GM19240 (cell line): ENCODE measurements around the gene LST1.
"Not testable (repeated sequence)": the region's sequence is repeated elsewhere in the genome, so short reads cannot be mapped to it uniquely, and the experiment has no call there.

Experiments
- DNase-seq: peaks from one replicate; pipeline ENCODE4 v3.0.0; 2011; ENCODE audit warnings: low spot score; ENCODE audit not compliant: insufficient read length

LST1 gene

DNA sequence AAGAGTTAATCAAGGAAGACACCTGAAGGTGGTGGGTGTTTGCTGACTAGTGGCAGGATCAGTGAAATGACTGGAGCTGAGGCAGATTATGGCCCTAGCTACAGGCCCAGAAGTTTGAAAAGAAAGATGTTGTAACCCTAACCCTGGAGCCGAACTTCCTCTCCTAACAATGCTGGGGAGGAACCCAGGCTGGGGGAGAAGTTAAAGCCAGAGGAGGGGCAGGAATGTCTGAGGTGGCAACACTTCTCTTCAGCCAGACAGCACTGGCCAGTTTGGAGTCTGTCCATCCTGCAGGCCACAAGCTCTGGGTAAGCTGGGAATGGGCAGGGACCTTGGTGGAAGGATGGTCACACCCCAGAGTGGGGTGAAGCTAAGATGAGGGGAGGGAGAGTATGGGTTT lies at the start of gene LST1:
LST1 (plus strand) TSS at position 270 of the 400 bp plus-strand sequence. CDS start 1,023 bp downstream, outside the sequence.
- no peak for DNase-seq

DNA sequence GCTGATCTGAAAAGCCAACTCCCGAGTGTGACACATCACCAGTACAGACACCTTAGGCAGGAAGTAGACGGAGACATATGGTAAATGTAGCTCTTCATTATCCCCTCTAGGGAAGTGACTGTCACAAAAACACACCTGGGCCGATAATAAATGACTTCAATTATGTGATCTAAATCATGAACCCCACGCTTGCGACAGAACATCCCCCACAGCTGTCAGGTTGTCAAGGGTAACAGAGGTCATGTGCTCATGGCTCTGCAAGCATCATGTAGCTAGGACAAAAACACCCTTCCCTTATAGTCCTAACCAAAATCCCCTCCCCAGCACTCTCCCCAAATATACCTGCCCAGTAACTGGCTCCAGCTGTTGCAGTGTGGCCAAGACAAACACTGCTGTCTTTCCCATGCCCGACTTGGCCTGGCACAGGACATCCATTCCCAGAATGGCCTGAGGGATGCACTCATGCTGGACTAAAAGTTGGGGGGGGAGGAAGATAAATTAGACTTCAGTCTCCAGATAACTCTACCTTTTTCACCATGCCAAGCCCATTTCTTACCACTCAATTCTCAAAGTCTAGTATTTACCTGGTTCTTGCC lies 47.2 kb upstream of the LST1 start:
- DNase-seq = no peak

DNA sequence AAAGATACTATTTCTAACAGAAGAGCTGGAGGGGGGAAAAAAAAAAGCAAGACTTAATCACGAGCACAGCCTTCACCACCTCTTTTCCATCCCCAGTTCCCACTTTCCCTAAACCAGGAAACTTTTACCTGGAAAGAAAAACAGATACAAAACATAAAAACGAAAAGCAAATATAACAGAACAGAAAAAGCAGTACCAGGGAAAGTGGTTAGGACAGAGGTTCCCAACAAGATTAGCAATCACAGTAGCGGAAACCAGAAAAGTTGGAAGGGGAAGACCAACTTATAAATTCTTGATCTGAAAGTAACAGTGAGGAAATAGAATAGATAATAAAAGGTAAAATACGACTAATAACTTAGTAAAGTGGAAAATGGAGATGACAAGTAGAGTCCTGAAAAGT lies 45.4 kb upstream of the LST1 start:
- no peak for DNase-seq

DNA sequence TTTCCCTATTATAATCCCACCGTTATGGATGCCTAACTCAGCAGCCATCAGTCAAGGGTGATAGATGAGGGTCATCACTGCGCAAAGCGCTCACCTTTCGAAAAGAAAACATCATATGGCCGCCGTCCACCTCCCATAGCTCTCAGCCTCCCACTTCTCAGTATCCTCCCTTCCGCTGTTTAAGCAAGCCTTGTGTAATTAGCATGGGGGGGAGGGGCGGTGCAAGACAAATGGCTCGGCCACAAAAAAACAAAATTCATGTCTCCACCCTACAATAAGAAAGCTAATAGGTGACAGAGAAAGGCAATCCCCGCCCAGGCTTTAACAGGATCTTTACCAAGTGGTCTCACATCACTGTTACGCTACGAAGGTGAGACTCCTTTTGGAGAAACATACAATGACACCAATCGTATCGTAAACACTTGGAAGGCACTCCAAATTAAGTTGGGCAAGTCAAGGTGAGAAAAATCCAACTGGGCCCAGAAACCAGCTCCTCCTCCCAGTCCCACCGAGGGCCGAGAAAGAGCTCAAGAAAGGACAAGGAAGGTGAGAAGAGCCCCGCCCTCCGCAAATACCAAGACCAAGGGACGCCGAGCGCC lies 44.9 kb upstream of the LST1 start:
- no peak for DNase-seq

DNA sequence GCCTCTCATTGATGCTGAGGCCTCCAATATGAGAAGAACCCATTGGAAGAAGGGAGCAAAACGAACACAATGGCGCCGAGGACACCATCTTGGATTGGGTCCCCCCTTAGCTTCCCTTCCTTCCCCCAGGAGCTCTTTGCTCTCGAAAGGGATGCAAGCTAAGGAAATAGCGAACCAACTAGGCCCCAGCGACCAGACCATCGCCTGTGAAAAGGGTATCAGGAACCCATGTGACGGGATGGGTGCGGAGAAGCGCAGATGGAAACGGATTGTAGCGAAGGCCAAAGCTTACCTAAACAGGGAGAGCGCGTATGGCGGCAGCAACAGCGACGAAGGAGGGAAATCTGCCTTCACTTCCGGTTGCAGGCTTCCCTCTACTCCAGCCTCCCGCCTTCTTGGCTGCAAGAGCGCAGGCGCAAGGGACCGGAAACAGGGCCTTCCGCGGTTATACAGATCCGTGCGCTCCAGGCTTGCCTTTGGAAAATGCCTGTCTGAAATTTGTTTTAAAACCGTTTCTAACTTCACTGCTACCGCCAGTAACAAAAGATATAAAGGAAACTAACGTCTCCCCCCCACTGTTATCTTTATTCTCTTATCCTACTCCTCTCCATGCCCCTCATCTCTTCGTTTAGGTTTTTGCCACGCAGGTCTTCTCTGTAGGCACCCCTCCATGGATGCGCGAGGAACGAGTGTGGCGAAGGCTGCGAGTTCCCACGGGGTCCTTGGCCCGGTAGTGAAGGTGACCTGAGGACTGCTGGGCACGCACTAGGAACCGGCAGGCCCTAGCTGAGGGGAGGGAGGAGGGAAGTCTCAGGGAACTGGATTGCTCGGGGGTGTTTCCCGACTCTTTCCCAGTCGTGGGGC lies 44.2 kb upstream of the LST1 start, which contains the start of gene DDX39B:
DDX39B (minus strand) TSS at position 346 of the 864 bp plus-strand sequence. CDS start 1,471 bp downstream, outside the sequence.
- DNase-seq = peak; percentile 90

DNA sequence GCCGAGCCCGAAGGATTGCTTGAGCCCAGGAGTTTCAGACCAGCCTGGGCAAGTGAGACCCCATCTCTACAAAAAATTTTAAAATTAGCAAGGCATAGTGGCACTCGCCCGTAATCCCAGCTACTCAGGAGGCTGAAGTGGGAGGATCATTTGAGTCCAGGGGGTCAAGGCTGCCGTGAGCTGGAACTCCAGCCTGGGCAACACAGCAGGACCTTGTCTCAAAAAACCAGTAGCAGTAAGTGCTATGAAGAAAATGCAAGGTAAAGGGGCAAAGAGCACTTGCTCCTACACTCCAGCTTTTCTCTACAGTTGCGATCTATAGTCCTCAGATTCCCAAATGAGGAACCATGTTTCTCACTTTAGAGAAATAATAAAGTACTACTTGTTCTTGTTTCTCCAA lies 42.4 kb upstream of the LST1 start:
- no peak for DNase-seq

DNA sequence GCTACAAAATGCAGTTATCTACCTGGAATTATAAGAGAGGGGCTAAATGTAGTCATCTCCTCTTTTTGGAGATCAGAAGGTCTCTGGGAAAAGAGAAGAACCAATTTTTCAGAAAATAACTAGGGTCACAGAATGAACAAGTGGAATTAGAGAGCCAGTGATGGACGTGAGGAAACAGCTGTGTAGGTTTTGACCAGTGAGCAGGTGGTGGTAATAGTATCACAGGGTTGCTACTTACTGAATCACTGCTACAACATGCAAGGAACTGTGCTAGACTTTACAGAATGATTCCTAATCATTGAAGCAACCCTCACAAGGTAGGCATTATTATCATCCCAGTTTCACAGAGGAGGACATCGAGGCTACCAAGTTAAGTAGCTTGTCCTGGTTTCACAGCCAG lies 41.4 kb upstream of the LST1 start:
- no peak for DNase-seq

DNA sequence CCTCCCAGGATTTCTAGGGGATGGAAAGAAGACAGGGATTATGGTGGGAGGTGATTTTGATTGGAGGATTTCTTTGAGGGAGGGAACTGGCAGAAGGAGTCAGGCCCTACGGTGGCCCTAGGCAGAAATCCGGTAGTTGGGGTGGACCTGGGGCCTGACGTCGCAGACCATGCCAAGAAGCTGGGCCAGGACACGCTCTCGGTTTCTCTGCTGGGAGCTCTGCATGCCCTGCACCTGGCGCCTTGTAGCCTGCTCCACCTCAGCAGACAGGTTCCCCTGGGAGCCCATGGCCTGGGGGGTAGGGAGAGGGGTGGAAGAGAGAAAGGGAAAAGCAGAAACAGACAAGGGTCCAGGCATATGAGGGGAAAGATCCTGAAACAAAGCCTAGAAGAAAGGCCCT lies 40.8 kb upstream of the LST1 start:
- no peak for DNase-seq

DNA sequence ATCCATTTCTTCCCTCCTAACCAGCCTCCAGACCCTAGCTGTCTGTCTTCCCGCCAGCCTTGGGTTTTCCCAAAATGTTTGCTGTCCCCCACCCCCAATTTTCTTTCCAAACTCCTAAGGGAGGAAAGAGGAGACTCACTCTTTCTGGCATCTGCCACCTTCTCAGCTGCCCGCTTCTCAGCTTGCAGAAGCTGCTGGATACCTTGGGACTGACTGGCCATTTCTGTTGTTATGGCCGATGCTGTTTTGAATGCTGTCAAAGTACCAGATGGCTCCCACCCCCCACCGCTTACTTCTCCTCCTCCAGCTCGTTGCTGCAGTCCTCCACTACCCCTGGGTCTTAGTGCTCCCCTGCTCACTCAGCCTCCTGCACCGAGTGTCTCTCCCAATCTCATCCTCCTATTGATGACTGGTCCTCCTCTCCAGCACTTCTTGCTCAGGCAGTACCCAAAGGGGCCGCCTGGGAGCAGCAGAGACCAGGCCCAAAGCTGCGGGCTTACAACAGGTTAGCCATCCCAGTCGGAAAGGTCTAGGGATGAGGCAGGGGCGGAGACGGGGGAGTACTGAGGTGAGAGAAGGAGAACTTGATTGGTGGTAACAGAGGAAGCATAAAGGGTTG lies 39.6 kb upstream of the LST1 start, which contains the start of gene ATP6V1G2:
ATP6V1G2 (minus strand) TSS at position 270 of the 619 bp plus-strand sequence; CDS start at position 221, 49 bp downstream.
- no peak for DNase-seq

DNA sequence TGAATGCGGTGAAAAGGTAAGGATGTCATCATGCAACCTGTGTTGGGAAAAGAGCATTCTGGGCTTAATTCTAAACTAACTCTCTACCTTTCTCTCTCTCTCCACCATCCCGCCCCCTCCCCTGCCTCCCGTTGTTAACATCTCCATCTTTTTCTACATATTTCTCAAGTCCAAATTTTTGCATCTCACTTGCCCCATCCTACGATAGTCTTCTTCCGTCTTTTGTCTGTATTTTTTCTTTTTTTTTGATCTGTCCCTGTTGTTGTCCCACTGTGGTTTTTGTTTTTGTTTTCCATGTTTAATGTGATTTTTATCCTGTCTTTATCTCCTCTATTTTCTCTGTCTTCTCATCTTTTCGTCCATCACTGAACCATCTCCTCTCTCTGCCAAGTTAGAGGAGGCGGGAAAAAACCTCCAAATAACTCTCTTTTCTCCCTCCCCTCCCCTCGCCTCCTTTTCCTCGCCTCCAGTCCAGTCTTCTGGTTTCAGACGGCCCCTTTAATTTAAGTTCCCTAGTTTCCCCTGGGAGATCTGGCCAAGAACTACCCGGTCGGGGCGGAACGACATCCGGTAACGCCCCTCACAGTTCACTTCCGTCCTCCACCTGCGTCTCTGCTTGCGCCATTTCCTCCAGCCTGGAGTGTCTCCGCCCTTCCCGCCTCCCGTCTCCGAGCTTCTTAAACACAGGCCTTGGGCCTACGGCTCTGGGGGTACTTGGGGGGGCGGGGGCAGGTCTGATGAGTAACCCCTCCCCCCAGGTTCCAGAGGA lies 38.9 kb upstream of the LST1 start, which contains the start of gene NFKBIL1:
NFKBIL1 (plus strand) TSS at position 651 of the 769 bp plus-strand sequence; CDS start at position 738, 87 bp downstream.
- DNase-seq = peak; percentile 52

DNA sequence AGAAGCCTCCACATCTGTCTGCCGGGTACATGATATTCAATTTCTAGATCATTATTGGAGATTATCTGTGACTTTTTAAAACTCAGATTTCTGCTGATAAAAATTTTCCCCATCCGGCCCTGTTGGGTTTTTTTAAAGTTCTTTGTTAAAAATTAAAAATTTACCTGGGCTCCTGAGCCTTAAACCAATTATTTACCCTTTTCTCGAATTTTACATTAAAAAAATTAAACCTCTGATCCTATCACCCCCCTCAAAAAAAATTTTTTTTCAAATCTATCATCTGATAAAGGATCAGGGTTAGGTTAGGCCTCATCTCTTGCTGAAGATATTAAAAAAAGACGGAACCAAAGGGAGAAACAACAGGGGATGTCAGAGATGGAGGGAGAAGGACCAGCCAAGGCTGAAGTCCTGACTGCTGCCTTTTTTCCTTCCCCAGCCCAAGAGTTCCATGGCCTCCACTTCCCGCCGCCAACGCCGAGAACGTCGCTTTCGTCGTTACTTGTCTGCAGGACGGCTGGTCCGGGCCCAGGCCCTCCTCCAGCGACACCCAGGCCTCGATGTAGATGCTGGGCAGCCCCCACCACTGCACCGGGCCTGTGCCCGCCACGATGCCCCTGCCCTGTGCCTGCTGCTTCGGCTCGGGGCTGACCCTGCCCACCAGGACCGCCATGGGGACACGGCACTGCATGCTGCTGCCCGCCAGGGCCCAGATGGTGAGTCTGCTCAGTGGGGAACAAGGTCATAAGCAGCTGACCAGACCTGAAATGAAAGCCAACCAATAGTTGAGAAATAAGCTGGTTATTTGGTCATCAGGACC lies 38.1 kb upstream of the LST1 start:
- no peak for DNase-seq

DNA sequence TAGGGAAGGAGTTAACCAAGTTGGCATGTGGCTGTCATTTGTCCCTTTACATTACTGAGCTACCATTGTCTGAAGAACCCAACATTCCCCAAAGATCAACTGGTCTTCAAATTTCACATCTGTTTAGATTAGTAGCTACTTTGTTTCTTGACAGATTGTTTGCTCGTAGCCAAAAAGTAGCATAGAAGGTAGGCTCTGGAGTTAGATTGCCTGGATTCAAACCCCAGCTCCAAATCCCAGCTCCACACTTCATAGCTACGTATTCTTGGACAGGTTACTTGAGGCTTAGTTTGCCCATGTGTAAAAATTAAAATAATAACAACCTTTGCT lies 37.6 kb upstream of the LST1 start:
- DNase-seq = no peak

DNA sequence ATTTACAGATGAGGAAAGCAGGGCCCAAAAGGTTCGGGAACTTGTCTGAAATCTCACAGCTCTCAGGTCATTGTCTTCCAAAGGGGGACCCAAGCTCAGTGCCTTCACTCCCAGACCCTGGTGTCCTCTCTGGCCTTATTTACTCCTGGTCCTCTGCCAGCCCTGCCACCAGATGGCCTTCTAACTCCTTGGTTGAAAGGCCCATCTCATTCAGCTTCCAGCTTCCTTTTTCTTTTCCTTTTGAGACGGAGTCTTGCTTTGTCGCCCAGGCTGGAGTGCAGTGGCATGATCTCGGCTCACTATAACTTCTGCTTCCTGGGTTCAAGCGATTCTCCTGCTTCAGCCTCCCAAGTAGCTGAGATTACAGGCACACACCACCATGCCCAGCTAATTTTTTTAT lies 34.7 kb upstream of the LST1 start:
- not testable (repeated sequence) for DNase-seq

DNA sequence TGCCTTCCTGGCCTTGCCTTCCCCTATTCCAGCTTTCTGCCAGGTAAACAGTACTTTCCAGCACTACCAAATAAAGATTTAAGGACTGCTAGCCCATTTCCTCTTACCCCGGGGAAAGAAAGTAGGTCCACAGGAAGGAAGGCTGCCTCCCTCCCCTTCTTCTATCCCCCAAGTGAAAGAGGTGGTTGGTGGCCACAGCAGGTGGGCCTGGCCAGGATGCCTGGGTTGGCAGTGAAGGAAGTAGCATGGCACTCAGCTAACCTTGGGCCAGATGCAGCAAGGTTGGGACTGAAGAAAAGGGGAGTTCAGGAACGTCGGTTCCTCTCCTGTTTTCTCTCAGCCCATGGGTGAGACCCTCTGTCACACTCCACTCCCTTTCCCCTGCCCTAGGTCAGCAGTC lies 29.8 kb upstream of the LST1 start:
- no peak for DNase-seq

DNA sequence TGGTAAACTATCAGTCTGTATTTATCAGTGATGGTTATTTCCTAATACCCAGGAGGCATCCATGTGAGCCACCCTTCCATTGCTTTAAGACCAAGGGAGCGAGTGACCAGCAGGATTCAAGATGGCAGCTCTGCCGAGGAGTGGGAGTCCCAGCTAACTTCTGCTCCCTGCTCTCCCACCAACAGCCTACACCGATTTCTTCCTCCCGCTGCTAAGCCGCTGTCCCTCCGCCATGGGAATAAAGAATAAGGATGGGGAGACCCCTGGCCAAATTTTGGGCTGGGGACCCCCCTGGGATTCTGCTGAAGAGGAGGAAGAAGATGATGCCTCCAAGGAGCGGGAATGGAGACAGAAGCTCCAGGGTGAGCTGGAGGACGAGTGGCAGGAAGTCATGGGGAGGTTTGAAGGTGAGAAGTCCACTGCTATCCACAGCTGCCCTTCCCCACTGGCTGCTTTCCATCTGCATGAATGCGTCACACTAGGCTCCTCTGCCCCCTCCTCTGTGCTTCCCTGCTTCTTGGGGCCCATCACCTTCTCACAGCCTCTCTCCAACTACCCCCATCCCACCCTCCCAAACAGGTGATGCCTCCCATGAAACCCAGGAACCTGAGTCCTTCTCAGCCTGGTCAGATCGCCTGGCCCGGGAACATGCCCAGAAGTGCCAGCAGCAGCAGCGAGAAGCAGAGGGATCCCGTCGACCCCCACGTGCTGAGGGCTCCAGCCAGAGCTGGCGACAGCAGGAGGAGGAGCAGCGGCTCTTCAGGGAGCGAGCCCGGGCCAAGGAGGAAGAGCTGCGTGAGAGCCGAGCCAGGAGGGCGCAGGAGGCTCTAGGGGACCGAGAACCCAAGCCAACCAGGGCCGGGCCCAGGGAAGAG lies 28.4 kb upstream of the LST1 start:
- DNase-seq = no peak

DNA sequence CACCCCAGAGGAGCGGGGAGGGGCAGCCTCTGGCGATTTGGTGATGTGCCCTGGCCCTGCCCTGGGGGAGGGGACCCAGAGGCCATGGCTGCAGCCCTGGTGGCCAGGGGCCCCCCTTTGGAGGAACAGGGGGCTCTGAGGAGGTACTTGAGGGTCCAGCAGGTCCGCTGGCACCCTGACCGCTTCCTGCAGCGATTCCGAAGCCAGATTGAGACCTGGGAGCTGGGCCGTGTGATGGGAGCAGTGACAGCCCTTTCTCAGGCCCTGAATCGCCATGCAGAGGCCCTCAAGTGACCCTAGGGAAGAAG lies 27.8 kb upstream of the LST1 start:
- no peak for DNase-seq

DNA sequence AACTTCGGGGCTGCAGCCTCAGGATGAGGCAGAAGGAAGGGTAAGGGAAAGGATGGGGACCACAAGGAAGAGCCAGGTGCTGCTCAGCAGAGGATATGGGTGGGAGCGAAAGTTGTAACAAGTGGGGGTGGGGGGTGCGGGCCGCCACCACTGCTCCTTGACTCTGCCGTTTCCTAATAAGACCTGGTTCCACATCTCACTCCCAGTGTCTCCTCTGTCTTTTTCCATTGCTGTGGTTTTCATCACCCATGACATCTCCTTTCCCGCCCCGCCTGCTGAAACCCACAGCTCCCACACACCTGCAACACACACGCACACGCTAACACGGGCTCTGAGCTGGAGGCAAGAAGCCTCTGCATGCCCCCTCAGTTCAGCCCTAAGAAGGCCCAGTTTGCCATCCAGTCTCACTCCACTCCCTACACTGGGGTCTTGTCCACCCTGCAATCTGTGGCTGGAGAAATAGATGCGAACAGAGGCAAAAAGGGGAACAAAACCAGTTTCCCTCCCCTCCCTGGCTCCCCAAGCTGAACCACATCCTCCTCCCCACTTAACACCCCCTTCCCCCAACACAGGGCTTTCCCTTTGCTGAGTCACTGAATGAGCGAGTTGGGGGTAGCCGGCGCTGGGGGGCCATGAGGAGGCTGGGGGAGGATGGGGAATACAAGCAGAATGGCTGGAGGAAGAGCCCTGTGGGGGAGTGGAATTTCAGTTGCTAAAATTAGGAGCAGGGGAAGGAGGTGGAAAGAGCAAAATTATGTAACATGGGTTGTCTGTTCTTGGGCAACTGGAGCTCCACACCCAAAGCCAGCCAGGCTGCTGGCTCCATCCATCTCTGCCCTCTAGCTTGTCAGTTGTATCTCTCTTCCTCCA lies 27.2 kb upstream of the LST1 start:
- peak; percentile 50 for DNase-seq

DNA sequence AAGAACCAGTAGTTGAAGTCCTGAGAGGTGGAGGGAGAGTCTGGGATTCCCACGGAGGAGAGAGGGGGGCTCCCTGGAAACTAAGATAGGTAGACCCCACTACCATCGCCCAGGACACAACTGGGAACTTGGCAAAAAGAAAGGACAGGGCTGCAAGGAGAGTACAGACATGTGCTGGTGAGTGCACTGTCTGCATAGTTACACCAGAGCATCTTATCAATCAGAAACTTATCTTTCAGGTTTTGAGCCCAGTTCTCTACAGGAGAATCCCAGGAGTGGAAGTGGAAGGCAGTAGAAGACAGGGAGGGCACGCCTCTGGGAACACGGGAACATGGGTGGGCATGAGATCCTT lies 26.5 kb upstream of the LST1 start:
- DNase-seq = no peak
